Femur (tissue), 1 donor: ENCODE data around the gene NUMBL.

Experiments used
- DNase-seq: peaks from one replicate; pipeline ENCODE4 v3.0.0-alpha.2; 2017

NUMBL gene

GRCh38 chr19:40716031-40716481, 25.6 kb upstream of the NUMBL start:
- DNase-seq, result no peak

GRCh38 chr19:40714441-40715299, 24.2 kb upstream of the NUMBL start:
- peak; percentile 98 for DNase-seq

- DNase-seq, result no peak
These were observed 23.5 kb upstream of the NUMBL start for GRCh38 chr19:40713939-40714338.

GRCh38 chr19:40709817-40710216, 19.4 kb upstream of the NUMBL start:
- DNase-seq, result no peak

GRCh38 chr19:40707615-40708014, 17.2 kb upstream of the NUMBL start:
- no peak for DNase-seq

- no peak for DNase-seq
These were observed 15.6 kb upstream of the NUMBL start for GRCh38 chr19:40705950-40706619.

GRCh38 chr19:40705362-40705651, 14.9 kb upstream of the NUMBL start:
- DNase-seq, result peak; percentile 81

- DNase-seq, result no peak
These were observed 14.3 kb upstream of the NUMBL start for GRCh38 chr19:40704491-40705361.

GRCh38 chr19:40703029-40703755, 12.7 kb upstream of the NUMBL start:
- DNase-seq, result no peak

GRCh38 chr19:40702337-40703012, 12.0 kb upstream of the NUMBL start:
- no peak for DNase-seq

- no peak for DNase-seq
These were observed 11.3 kb upstream of the NUMBL start for GRCh38 chr19:40701758-40702157.

GRCh38 chr19:40700083-40700482, 9.6 kb upstream of the NUMBL start:
- DNase-seq, result no peak

GRCh38 chr19:40697007-40697406, 6.6 kb upstream of the NUMBL start:
- DNase-seq, result no peak

- DNase-seq, result no peak
These were observed 5.4 kb upstream of the NUMBL start for GRCh38 chr19:40695881-40696280.

- DNase-seq, result no peak
These were observed 3.4 kb upstream of the NUMBL start for GRCh38 chr19:40693896-40694295.

- no peak for DNase-seq
These were observed 2.8 kb upstream of the NUMBL start for GRCh38 chr19:40693150-40693788.

- no peak for DNase-seq
These were observed 1.7 kb upstream of the NUMBL start for GRCh38 chr19:40692212-40692551.

- DNase-seq, result no peak
These were observed 1.2 kb upstream of the NUMBL start for GRCh38 chr19:40691421-40692211.

- peak; percentile 96 for DNase-seq
These were observed 406 bp upstream of the NUMBL start for GRCh38 chr19:40690693-40691420.
